WTC11 (cell line): ENCODE results near the gene PLK1. TPM values are rescaled to one million over a fixed set of nuclear protein-coding genes. Genes with fewer than 3 reads are reported as not detected.

ENCODE experiments used
- ATAC-seq: fragments of 200-7000 bp; cut with Tn5 transposase; 2 replicates; pipeline ENCODE4 v1.10.0; 2021; ENCODE audit warnings: mild to moderate bottlenecking, moderate library complexity
- Bru-seq: library from RNA; stranded (reverse); fragments of 400-500 nt; gene quantifications from one replicate; lab custom pipeline; 2021; lab: Mats Ljungman, UMichigan
- CTCF ChIA-PET: fragments of 300-600 bp; sonication (Branson Sonifier 250); formaldehyde crosslinking; loops from one replicate; lab custom pipeline; 2021; ENCODE audit warnings: antibody characterized with exemption; lab: Charles Lee
- POLR2A ChIA-PET: fragments of 350-600 bp; sonication (Branson Sonifier 250); formaldehyde crosslinking; loops from one replicate; lab custom pipeline; 2021; ENCODE audit warnings: antibody characterized with exemption; lab: Charles Lee
- DNase-seq: peaks from one replicate; pipeline ENCODE4 v3.0.0; 2021; ENCODE audit warnings: low spot score
- H3K27ac Mint-ChIP-seq: 2 replicates; pipeline ENCODE4 v1.8.0; 2021; ENCODE audit warnings: mixed read lengths
- H3K27me3 Mint-ChIP-seq: 2 replicates; pipeline ENCODE4 v1.8.0; 2021; ENCODE audit warnings: low read depth, mild to moderate bottlenecking, moderate library complexity, mixed read lengths
- H3K36me3 Mint-ChIP-seq: 2 replicates; pipeline ENCODE4 v1.8.0; 2021; ENCODE audit warnings: mixed read lengths
- H3K4me1 Mint-ChIP-seq: 2 replicates; pipeline ENCODE4 v1.8.0; 2022; ENCODE audit warnings: mixed read lengths
- H3K4me3 Mint-ChIP-seq: 2 replicates; pipeline ENCODE4 v1.8.0; 2021; ENCODE audit warnings: mild to moderate bottlenecking, moderate library complexity, mixed read lengths
- H3K9me3 Mint-ChIP-seq: 2 replicates; pipeline ENCODE4 v1.8.0; 2021; ENCODE audit warnings: mixed read lengths
- AFF4 ChIP-seq: sonication (generic); formaldehyde crosslinking; IDR thresholded peaks from 2 replicates; pipeline ENCODE4 v1.8.1; 2023; ENCODE audit warnings: mild to moderate bottlenecking, missing genetic modification reagents, borderline replicate concordance
- ATF1 ChIP-seq: sonication (generic); formaldehyde crosslinking; IDR thresholded peaks from 2 replicates; pipeline ENCODE4 v1.8.1; 2023; ENCODE audit warnings: mild to moderate bottlenecking, moderate library complexity, missing genetic modification reagents
- CBFB ChIP-seq: sonication (generic); formaldehyde crosslinking; IDR thresholded peaks from 2 replicates; pipeline ENCODE4 v1.8.1; 2022; ENCODE audit warnings: mild to moderate bottlenecking, low read depth, missing genetic modification reagents
- E2F1 ChIP-seq: sonication (generic); formaldehyde crosslinking; IDR thresholded peaks from 2 replicates; pipeline ENCODE4 v1.8.0; 2022; ENCODE audit warnings: mild to moderate bottlenecking, missing genetic modification reagents
- IRF1 ChIP-seq: sonication (generic); formaldehyde crosslinking; IDR thresholded peaks from 2 replicates; pipeline ENCODE4 v1.8.0; 2023; ENCODE audit warnings: missing genetic modification reagents
- IRF2 ChIP-seq: sonication (generic); formaldehyde crosslinking; IDR thresholded peaks from 2 replicates; pipeline ENCODE4 v1.8.0; 2022; ENCODE audit warnings: low read depth, missing genetic modification reagents, borderline replicate concordance
- JUN ChIP-seq: sonication (generic); formaldehyde crosslinking; IDR thresholded peaks from 2 replicates; pipeline ENCODE4 v1.8.0; 2023; ENCODE audit warnings: mild to moderate bottlenecking, missing genetic modification reagents
- MYBL2 ChIP-seq: sonication (generic); formaldehyde crosslinking; IDR thresholded peaks from 2 replicates; pipeline ENCODE4 v1.8.1; 2023; ENCODE audit warnings: mild to moderate bottlenecking, moderate library complexity, missing genetic modification reagents
- NFYB ChIP-seq: sonication (generic); formaldehyde crosslinking; conservative IDR thresholded peaks from 2 replicates; pipeline ENCODE4 v1.8.0; 2022; ENCODE audit warnings: low read depth, missing genetic modification reagents
- NR3C1 ChIP-seq: sonication (generic); formaldehyde crosslinking; conservative IDR thresholded peaks from 2 replicates; pipeline ENCODE4 v1.8.1; 2023; ENCODE audit warnings: low read depth, mild to moderate bottlenecking, missing genetic modification reagents
- RELA ChIP-seq: sonication (generic); formaldehyde crosslinking; IDR thresholded peaks from 2 replicates; pipeline ENCODE4 v1.8.1; 2022; ENCODE audit warnings: missing genetic modification reagents, mild to moderate bottlenecking, borderline replicate concordance
- TP53 ChIP-seq: sonication (generic); formaldehyde crosslinking; IDR thresholded peaks from 2 replicates; pipeline ENCODE4 v1.8.1; 2023; ENCODE audit warnings: mild to moderate bottlenecking, missing genetic modification reagents
- ZNF121 ChIP-seq: sonication (generic); formaldehyde crosslinking; IDR thresholded peaks from 2 replicates; pipeline ENCODE4 v1.8.0; 2023; ENCODE audit warnings: missing genetic modification reagents
- ZNF317 ChIP-seq: sonication (generic); formaldehyde crosslinking; IDR thresholded peaks from 2 replicates; pipeline ENCODE4 v1.8.1; 2023; ENCODE audit warnings: low read depth, mild to moderate bottlenecking, moderate library complexity, missing genetic modification reagents, borderline replicate concordance
- long read RNA-seq, 3 experiments: library from RNA in 1 of 3; library from capped mRNA in 1 of 3; library from polyadenylated mRNA in 1 of 3; unstranded in 2 of 3; stranded (forward) in 1 of 3; transcript quantifications; one replicate each; pipeline ENCODE4 v2.0.0, GENCODE V29; 2021
- total RNA-seq: library from RNA; stranded (reverse); gene quantifications from 3 replicates; pipeline ENCODE4 v1.2.3, GENCODE V29; 2021
- TF ChIP-seq, protein P1 (sequence below): fragments of 250-450 bp; sonication (Bioruptor Pico); conservative IDR thresholded peaks from 2 replicates; pipeline ENCODE4 v1.9.0; 2021; ENCODE audit warnings: mild to moderate bottlenecking
- TF ChIP-seq, protein P2 (sequence below): sonication (generic); formaldehyde crosslinking; IDR thresholded peaks from 2 replicates; pipeline ENCODE4 v1.8.0; 2022; ENCODE audit warnings: missing genetic modification reagents
- TF ChIP-seq, protein P3 (sequence below): sonication (generic); formaldehyde crosslinking; IDR thresholded peaks from 2 replicates; pipeline ENCODE4 v1.8.1; 2023; ENCODE audit warnings: mild to moderate bottlenecking, moderate library complexity, missing genetic modification reagents

PLK1 gene
- total RNA-seq: 145 to 167 TPM (median 147 TPM) in 3 replicates
- percentile 87 among the genes with signal in this experiment for Bru-seq, nascent RNA
- long read RNA-seq, experiment 1, full-length matches to known transcripts: 1,146 of 1,248 reads
- long read RNA-seq, experiment 1, partial matches to known transcripts: 28 of 1,248 reads
- long read RNA-seq, experiment 1, other reads (novel, unspliced or antisense): 74 of 1,248 reads
- long read RNA-seq, experiment 2, full-length matches to known transcripts: 170 of 240 reads
- long read RNA-seq, experiment 2, partial matches to known transcripts: 49 of 240 reads
- long read RNA-seq, experiment 2, other reads (novel, unspliced or antisense): 21 of 240 reads
- long read RNA-seq, experiment 3, transcript PLK1-201 (10 exons, 2,227 nt): major isoform, 244 of 300 reads
- long read RNA-seq, experiment 3, partial matches to known transcripts: 40 of 300 reads
- long read RNA-seq, experiment 3, other reads (novel, unspliced or antisense): 16 of 300 reads

DNA sequence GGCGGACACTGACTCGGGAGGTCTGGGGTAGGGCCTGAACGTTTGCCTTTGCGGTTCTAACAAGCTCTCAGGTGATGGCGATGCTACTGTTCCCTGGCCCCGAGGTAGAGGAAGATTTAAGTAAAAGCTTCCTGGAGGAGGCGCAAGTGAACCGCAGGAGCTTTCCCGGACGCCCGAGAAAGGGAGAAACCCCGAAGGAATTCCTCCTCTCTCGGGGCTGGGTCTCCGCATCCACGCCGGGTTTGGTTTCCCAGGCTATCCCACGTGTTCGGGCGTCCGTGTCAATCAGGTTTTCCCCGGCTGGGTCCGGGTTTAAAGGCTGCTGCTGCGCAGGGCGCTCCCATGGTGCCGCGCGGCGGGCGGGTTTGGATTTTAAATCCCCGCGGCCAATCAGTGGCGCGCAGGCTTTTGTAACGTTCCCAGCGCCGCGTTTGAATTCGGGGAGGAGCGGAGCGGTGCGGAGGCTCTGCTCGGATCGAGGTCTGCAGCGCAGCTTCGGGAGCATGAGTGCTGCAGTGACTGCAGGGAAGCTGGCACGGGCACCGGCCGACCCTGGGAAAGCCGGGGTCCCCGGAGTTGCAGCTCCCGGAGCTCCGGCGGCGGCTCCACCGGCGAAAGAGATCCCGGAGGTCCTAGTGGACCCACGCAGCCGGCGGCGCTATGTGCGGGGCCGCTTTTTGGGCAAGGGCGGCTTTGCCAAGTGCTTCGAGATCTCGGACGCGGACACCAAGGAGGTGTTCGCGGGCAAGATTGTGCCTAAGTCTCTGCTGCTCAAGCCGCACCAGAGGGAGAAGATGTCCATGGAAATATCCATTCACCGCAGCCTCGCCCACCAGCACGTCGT lies at the start of gene PLK1:
PLK1 (plus strand) TSS at position 460 of the 844 bp plus-strand sequence; CDS start at position 504, 44 bp downstream.
- CTCF ChIA-PET: interaction anchor here (0.5 to 3.3 kb wide), 17 partner anchors 13 to 574 kb away, joined by 3 to 23 read pairs (median 5); partner anchors contain the start of genes CHP2, DCTN5, EARS2 and NDUFAB1
- no peaks in the 10 kb centered on the region for H3K9me3 Mint-ChIP-seq
- peak; percentile 89 for DNase-seq
- H3K27me3 Mint-ChIP-seq: no peaks in the 10 kb centered on the region
- peak within 1 kb of the TSS; percentile 97 for H3K4me3 Mint-ChIP-seq
- POLR2A ChIA-PET: interaction anchor here (1.6 to 3.6 kb wide), 3 partner anchors 12 to 37 kb away, joined by 10 to 30 read pairs (median 11); partner anchors contain the start of genes DCTN5 and PALB2
- H3K4me1 Mint-ChIP-seq: peaks cover 20% of the 10 kb centered on the region
- H3K36me3 Mint-ChIP-seq: peaks cover 36% of the 10 kb centered on the region
- peak within 1 kb of the TSS; percentile 84 for H3K27ac Mint-ChIP-seq
- peak; percentile 92 for ATAC-seq
- TF ChIP-seq JUN (CRISPR knock-in tag) (no peak), NFYB (CRISPR knock-in tag) (peak; percentile 64), IRF2 (no peak), NR3C1 (0 out of 2 replicates have a peak, but pooled peaks have one; percentile 23), IRF1 (CRISPR knock-in tag) (no peak), E2F1 (CRISPR knock-in tag) (peak; percentile 72), AFF4 (CRISPR knock-in tag) (no peak), TP53 (peak; percentile 75; the same call in 1 of the 2 replicates), CBFB (CRISPR knock-in tag) (no peak), ATF1 (CRISPR knock-in tag) (peak; percentile 50; the same call in 1 of the 2 replicates), ZNF317 (CRISPR knock-in tag) (peak; percentile 73; the same call in 1 of the 2 replicates), MYBL2 (peak; percentile 100), ZNF121 (CRISPR knock-in tag) (no peak), RELA (CRISPR knock-in tag) (no peak)
- TF ChIP-seq, protein P1, sequence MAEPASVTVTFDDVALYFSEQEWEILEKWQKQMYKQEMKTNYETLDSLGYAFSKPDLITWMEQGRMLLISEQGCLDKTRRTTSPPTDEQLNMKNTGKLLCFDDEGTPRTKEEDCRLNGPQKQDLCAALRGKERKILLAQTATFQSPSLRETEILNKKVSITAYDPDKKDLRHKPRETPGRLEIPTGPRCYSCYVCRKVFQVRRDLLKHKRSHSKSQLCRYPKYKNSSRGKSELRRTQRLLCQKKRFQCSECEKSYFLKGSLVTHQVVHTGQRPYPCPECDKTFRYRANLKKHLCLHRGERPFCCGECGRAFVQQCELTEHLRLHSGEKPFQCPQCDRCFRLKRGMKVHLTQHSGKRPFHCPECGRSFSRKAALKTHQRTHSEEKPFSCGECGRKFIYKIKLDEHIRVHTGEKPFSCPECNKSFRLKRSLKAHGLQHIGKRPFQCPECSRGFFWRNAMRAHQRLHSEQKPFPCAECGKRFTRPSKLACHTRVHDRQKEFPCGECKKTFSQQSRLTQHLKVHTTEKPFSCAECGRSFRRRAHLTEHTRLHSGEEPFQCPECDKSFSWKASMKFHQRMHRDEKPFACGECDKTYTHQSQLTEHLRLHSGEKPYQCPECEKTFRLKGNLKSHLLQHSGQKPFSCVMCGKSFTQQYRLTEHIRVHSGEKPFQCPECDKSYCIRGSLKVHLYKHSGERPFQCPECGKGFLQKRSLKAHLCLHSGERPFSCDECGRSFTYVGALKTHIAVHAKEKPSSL: no peak
- TF ChIP-seq, protein P2, sequence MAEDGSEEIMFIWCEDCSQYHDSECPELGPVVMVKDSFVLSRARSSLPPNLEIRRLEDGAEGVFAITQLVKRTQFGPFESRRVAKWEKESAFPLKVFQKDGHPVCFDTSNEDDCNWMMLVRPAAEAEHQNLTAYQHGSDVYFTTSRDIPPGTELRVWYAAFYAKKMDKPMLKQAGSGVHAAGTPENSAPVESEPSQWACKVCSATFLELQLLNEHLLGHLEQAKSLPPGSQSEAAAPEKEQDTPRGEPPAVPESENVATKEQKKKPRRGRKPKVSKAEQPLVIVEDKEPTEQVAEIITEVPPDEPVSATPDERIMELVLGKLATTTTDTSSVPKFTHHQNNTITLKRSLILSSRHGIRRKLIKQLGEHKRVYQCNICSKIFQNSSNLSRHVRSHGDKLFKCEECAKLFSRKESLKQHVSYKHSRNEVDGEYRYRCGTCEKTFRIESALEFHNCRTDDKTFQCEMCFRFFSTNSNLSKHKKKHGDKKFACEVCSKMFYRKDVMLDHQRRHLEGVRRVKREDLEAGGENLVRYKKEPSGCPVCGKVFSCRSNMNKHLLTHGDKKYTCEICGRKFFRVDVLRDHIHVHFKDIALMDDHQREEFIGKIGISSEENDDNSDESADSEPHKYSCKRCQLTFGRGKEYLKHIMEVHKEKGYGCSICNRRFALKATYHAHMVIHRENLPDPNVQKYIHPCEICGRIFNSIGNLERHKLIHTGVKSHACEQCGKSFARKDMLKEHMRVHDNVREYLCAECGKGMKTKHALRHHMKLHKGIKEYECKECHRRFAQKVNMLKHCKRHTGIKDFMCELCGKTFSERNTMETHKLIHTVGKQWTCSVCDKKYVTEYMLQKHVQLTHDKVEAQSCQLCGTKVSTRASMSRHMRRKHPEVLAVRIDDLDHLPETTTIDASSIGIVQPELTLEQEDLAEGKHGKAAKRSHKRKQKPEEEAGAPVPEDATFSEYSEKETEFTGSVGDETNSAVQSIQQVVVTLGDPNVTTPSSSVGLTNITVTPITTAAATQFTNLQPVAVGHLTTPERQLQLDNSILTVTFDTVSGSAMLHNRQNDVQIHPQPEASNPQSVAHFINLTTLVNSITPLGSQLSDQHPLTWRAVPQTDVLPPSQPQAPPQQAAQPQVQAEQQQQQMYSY: no peak
- TF ChIP-seq, protein P3, sequence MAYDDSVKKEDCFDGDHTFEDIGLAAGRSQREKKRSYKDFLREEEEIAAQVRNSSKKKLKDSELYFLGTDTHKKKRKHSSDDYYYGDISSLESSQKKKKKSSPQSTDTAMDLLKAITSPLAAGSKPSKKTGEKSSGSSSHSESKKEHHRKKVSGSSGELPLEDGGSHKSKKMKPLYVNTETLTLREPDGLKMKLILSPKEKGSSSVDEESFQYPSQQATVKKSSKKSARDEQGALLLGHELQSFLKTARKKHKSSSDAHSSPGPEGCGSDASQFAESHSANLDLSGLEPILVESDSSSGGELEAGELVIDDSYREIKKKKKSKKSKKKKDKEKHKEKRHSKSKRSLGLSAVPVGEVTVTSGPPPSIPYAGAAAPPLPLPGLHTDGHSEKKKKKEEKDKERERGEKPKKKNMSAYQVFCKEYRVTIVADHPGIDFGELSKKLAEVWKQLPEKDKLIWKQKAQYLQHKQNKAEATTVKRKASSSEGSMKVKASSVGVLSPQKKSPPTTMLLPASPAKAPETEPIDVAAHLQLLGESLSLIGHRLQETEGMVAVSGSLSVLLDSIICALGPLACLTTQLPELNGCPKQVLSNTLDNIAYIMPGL: 0 out of 2 replicates have a peak, but pooled peaks have one; percentile 49
